Stimulated activated CD4-positive, alpha-beta T cell treated with anti-CD3 and anti-CD28 coated beads, Interleukin-1b, Interleukin-23, amount 100 ng/mL, for 1 hour (primary cell): ENCODE data around the gene TBC1D22A.
"Not testable (repeated sequence)": the region's sequence is repeated elsewhere in the genome, so short reads cannot be mapped to it uniquely, and the experiment has no call there.

ENCODE experiments used
- DNase-seq, 2 donors: peaks; one replicate each; pipeline ENCODE4 v3.0.0-alpha.2; 2020; ENCODE audit warnings: low read depth in 2 of 2

The TBC1D22A gene

DNA sequence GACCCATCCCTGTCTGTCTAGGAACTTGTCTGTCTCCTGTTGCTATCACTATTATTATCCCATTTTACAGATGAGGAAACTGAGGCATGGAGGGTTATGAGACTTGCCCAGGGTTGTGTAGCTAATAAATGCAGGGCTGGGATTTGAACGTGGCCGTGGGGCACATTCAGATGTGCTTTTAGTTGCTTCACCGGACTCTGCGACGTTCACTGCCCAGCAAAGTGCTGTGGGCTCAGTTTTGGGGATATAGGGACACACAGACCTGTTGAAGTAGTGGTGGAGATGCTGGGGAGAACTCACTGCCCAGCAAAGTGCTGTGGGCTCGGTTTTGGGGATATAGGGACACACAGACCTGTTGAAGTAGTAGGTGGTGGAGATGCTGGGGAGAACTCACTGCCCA is 405.5 kb downstream of the TBC1D22A start:
- DNase-seq, result not testable (repeated sequence)

DNA sequence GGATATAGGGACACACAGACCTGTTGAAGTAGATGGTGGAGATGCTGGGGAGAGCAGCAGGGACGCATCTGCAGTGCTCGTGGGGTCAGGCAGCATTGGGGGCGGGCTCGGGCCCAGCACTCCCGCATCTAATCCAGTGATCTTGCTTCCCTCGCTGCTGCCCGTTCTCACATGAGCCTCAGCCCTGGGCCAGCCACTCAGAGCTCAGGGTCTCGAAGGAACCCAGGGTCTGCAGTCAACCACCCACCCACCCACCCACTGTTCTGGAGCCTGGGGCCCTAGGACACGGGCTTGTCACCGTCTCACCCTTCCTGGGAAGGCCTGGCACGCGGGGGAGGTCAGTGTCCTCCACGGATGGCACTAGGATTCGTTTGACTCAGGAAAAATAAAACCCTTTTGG is 406.0 kb downstream of the TBC1D22A start:
- DNase-seq, result no peak

DNA sequence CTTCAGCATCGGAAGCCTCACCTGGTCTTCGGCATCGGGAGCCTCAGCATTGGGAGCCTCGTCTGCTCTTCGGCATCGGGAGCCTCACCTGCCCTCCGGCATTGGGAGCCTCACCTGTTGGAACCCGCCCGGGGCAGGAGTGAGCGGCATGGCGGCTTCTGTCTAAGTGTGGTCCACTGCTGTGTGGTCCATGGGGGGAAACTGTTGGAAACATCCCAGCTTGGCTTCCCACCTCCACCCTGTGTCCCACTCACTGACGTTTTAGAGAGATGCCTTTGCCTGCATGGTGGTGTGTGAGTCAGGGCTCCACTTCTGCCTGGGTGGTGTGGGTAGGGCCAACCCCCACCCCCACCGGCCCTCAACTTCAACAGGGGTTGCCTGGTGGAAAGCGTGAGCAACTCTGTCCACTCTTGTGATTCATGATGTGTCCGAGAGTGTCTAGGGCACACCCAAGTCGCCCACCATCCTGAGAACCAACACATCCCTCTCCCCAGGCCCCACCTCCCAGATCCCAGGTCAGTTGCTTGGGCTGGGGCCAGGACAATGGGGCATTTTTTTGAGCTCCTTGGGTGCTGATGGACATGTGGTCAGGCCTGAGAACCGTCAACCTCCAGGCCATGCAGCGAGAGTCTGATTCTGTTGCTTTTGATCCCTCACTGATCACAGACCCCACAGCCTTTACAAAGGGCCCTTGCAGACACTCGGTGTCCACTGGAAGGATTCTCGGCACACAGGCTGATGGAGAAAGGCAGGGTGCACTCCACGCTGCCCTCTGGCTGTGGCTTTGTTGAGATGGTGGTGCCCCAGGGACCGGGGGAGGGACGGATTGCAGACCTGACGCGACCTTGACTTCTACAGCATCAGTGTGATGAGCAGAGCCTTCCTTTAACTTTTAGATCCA is 406.7 kb downstream of the TBC1D22A start:
- DNase-seq, result no peak

DNA sequence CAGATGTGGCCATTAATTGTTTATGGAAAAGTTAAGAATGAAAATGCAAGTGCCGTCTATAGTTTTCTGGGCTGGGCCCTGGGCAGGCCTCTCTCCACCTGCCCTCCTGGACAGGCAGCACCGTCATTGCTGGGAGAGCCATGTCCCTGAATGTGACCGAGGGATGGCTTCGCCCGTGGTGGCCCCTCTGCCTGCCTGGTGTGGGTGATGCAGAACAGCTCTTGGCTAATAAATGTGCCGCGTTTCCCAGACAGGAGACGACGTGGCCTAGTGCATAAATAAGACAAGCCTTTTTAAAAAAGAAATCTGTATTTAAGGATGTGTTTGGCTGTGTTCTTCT is 407.3 kb downstream of the TBC1D22A start:
- no peak for DNase-seq

DNA sequence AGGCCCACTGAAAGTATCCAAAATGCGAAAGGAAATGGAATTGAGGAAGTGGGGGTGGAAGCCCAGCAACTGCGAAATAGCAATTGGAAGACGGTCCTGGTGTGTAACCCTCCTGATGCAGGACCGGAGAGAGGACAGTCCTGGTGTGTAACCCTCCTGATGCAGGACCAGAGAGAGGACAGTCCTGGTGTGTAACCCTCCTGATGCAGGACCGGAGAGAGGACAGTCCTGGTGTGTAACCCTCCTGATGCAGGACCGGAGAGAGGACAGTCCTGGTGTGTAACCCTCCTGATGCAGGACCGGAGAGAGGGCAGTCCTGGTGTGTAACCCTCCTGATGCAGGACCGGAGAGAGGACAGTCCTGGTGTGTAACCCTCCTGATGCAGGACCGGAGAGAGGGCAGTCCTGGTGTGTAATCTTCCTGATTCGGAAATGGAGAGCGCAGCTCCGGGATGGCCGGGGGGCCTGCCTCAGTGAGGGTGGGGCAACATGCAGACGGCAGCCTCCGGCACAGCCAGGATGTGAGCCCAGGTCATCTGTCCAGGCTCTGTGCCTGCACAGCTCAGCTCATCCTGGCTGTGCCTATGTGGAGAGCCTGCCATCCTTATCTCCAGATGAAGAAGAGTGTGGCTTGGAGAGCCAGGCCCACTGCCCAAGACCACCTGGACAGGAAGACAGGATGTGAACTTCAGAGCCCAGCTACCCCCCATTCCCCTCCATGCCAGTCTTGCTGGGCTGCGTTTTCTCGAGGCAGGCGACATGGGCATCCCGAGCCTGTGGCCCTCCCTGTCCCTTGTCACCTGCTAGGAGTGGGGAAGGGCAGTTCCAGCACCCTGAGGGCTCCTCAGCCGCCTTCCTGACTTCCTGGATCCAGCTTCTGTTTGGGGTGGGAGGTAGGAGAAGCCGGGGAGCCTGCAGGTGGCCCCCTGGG is 408.3 kb downstream of the TBC1D22A start:
- DNase-seq, result not testable (repeated sequence)

DNA sequence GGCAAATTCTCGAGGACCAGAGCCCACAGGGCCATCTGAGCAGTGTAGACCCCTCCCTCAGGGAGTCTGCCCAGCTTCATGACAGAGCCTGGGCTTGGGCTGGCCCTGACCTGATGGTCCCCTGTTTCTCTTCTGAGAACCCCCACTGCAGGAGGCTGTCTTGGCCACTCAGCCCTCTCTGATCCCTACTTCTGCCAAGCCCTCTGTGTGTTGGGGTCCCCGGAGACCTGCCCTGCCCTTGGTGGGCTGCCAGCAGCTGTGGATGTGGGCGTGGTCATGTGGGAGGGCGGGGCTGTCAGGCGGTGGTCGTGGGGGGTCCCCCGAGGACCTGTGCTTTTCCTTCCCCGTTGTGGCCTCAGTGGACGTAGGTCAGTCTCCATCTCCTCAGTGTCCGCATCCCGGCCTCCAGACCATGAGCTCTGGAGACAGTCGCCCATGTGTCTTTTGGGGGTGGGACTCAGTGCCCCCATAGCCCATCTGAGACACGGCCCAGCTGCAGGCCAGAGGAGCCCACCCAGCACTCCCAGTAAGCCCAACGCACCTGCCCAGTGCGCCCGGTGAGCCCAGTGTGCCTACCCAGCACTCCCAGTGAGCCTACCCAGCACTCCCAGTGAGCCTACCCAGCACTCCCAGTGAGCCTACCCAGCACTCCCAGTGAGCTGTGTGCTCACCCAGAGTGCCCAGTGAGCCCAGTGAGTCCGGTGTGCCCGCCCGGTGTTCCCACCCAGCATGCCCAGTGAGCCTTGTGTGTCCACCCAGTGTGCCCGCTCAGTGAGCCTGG is 409.2 kb downstream of the TBC1D22A start:
- no peak for DNase-seq

DNA sequence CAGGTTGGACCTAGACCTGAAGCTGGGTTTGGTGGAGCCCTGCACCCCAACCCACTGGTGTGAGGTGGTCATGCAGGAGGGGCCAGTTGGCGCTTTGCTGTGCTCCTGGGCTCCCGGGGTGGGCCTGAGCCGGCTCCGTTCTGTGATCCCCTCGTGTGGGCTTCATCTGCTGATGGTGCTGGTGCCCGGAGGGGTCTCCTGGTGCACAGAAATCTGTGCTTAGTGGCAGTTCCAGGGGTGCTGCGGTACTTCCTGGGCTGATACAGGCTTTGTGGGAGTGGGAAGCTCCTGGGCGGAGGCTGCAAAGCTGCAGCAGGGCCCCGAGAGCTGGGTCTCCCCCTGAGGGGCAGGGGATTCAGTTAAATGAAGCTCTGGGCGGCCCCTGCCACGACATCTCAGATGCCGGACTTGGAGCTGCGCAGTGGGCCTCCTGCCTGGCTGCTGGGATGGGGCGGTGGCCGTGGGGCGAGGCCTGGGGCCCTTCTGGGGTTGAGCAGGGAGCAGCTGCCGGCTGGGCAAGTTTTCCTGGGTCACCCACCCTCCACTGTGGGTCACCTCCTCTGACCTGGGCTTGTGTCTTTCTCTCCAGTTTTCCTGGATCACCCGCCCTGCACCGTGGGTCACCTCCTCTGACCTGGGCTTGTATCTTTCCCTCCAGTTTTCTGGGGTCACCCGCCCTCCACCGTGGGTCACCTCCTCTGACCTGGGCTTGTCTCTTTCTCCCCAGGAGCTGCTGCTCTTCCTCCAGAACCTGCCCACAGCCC is 410.5 kb downstream of the TBC1D22A start:
- DNase-seq, result no peak

DNA sequence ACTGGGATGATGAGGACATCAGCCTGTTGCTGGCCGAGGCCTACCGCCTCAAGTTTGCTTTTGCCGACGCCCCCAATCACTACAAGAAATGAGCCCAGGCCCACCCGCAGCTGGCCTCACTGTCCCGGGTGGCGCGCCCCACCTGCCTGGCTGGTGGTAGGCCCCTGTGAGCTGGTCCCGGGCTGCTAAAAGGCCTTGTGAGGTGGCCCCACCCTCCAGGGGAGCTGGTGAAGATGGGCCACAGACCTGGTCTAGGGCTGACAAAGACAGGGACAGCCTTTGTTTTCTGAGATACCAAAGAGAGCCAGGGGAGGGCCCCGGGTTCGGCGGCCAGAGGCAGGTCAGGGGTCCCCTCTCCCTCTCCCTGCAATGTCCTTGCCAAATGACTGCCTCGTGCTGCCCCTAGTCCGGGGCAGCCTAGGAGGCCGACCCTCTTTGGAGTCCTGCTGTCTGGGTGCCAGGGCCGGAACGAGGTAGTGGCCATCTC is 411.1 kb downstream of the TBC1D22A start:
- no peak for DNase-seq

DNA sequence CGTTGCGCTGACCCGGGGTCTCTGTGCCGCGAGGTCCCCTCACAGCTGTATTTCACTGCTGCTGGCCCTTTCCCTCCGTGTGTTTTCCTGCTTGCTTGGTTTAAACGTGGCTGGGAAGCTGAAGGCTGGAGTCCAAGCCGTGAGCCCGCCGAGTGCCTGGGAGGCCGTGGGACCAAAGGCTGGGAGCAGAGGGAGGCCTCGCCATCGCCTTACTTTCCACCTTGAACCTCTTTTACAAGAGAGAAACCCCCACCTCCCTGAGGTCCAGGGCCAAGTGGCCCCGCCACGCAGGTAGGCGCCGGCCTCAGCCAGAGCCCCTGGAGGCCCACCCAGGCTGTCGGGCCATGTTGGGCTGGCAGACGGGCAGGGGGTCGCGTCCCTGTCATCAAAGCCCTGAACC is 411.6 kb downstream of the TBC1D22A start:
- no peak for DNase-seq

DNA sequence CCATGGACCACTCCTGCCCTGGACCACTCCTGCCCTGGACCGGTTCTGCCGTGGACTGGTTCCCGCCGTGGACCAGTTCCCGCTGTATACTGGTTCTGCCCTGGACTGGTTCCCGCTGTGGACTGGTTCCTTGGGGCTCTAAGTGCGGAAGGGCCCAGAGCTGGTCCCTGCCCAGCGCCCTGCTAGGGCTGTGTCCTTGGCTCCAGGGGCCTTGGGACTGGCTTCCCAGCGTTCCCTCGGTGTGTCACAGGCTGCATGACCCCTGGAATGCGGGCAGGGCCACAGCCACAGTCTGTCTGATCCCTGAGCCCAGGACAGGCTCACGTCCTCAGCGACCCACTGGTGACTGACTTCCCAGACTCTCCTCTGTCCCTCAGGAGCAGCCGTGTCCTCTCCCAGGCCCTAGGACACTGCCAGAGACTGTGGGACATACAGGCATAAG is 412.2 kb downstream of the TBC1D22A start:
- no peak for DNase-seq

DNA sequence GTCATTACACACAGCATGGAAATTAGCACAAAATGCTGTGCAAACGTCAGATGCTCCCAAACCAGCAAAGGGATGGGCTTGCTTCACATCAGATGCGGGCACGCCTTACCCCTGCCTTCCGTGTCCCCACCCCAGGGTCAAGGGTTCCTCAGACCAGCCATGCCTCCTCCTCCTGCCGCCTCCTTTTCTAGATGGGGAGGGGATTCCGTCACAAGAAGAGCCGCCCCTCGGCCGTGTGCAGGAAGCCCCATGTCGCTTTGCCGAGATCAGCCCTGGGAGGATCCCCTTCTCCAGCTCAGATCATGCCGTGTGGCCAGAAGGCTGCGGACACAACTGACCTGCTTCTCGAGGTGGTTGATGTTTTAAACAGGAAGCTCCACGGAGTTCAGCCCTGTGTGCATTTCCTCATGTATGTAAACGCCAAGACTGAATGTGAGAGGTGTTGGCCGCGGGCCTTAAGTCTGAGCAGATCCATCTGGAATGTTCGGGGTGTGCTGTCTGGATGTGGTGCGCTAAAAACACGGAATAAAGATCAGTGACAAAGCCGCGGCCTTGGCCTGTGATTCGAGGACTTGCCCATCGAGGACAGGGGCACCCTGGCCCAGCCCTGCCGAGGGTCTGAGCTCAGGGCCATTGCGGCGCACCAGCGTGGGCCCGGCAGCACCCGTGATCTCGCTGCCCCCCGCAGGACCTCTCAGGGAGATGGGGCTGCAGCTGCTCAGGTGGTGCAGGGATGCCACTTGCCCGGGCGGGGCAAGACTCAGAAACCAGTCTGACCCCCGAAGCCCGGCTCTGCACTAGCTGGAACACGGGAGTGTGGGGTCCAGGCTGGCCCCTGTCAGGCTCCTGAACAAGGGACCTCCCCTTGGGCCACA is 412.9 kb downstream of the TBC1D22A start:
- no peak for DNase-seq

DNA sequence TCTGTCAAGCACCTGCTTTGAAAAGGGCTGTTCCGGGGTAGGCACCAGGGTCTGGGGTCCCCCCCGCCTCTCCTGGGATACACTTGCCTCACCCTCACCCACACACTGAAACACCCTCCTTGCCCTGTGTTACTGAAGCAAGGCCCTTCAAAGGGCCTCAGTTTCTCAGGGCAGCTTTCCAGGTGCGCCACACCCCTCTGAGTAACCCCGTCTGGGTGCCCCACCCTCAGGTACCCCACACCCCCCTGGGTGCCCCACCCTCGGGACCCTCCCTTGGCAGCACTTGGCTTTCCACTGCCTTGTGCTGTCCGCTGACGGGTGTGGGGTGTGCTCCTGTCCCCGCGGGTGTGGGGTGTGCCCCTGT is 413.6 kb downstream of the TBC1D22A start:
- DNase-seq, result no peak

DNA sequence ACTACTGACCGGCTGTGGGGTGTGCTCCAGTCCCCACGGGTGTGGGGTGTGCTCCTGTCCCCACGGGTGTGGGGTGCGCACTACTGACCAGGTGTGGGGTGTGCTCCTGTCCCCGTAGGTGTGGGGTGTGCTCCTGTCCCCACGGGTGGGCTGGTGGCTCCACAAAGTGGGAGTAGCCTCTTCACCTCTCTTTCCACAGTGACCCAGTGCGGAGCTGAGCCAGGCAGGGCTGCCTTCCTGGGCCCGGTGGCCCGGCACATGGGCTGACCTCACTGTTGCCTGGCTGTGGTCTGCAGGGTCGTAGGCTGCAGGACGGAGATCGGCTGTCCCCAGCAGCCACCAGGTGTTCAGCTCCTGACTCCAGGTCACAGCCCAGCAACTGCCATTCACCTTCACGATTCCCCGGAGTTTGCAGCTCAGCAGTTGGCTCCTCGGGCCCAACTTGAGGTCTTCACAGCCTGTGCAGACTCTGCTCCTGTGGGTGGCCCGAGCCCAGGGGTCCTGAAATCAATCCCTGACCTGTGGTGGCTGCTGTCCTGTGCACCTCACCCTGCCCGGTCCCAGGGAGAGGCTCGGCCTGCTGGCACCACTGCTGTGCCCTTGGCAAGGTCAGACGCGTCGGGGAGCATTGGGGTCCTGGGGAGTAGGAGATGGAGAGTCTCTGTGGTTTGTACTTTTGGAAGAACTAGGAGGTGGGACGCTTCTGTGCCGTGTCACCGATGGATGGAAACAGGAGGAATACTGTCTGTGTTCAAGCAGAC is 414.3 kb downstream of the TBC1D22A start:
- no peak for DNase-seq

DNA sequence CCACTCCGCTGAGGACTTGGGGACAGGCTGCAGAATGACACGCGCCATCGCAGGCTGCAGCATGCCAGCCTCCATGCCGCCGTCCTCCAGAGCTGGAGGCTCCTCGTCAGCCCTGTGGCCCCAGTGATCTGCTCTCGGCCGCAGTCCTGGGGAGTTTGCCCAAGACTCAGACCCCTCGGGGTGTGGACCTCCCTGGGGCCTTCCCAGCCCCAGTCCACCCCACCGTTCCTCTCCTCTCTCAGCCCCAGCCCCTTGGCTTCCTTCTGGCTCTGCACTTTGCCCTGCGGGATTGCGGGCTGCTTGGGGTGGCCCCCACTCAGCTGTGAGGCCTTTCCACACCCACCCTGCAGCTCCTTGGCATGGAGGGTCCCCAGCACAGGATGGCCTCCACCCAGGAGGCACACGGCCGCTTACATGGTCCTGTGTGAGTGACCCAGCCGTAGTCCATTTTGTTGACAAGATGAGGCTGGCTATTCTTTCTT is 414.9 kb downstream of the TBC1D22A start:
- DNase-seq, result no peak

DNA sequence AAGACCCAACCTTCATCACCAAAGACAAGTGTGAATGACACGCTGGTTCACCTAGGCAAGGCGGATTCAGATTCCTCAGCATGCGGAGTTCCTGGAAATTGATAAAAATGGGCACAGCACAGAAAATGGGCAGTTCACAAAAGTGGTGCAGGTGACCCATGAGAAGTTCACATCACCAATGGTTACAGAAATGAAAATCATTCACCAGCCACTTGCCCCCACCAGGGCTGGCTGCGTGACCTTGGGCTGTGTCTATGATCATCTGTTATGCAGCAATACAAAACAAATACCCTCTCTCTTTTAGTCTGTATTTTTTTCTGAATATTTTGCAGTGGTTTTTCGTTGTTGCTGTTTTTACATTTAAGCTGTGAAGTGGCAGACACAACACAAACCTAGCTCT is 415.9 kb downstream of the TBC1D22A start:
- DNase-seq, result no peak

DNA sequence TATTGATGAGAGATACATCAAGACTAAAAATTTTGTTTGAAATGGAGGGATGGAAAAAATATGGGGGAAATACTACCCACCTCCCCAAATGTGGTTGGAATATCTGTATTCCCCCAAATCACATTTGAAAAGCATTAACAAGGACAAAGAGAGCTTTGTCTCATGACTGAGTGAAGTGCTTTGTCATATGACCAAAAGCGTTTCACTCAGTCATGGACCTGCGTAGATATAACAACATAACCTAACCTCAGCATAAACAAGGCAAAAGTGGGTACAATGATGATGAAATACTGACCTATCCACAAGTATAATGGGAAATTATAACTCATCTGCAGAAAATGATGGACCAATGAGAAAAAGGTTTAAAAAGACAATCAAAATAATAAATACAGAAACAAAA is 418.3 kb downstream of the TBC1D22A start:
- no peak for DNase-seq

DNA sequence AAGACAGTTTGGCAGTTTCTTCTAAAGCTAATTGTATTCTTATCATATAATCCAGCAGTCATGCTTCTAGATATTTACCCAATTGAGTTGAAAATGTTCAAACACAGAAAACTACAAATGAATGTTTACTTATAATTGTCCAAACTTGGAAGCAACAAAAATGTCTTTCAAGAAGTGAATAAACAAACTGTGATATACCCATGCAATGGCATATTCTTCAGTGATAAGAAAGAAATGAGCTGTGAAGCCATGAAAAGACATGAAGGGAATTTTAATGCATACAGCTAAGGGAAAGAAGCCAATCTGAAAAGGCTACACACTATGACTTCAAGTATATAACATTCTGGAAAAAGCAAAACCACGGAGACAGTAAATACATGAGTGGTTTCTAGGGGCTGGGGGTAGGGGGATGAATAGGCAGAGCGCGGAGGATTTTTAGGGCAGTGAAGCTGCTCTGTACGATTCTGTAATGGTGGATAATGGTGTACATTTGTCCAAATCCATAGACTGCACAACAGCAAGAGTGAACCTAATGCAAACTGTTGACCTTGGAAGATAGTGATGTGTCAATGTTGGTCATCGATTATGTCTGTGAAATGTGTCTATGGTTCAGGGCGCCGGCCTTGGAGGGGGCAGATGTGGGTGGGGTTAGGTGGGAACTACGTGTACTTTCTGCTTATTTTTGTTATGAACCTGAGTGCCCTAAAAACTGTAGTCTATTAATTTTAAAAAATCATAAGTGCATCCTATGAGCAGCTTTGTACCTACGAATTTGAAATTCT is 424.9 kb downstream of the TBC1D22A start:
- no peak for DNase-seq

DNA sequence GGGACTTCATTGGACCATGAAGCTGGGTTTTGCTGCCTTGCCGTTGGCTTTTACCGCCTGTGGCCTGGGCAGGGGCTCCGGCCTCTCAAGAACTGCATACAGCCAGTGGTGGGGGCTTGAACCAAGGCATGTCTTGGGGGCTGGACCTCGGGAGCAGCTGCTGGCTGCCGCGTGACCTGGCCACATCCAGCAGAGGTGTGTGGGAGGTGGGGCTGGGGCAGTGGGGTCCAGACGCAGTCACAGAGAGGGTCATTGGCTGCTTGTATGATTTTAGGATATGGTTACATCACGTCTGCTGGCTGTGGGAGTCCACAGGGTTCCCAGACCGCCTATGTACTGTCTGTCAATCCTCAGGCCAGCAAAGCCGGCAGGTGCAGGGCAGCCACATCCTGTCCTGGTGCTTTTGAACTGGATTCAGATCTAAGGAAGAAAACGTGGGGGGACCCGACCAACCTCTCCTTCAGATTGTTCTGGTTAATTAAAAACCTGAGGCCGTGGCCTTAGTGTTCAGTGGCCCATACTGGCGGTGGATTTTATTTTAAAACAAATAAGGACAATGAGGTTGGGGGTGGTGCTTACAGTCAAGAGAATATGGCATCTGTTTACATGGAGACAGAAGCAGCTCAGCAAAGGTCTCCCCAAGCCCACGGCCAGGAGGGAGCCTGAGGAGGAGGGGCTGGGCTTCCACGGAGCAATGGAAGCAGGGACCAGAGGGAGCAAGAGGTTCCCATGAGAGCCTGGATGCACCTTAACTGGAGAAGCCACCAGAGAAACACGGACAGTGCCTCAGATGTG is 426.0 kb downstream of the TBC1D22A start:
- DNase-seq, result no peak
